Mesenchymal stem cell (in vitro differentiated cells and primary cell): Measurements from ENCODE around the gene HSD3B7.

Experiments used
- DNase-seq: peaks from one replicate; pipeline ENCODE4 v3.0.0-alpha.2; 2013
- H2AFZ ChIP-seq: one replicate; pipeline ENCODE4 v1.6.1; 2013; ENCODE audit warnings: low read depth, mild to moderate bottlenecking, control low read depth, inconsistent platforms, low read length, moderate library complexity
- H2AK5ac ChIP-seq: 2 replicates; pipeline ENCODE4 v1.6.1; 2013; ENCODE audit warnings: low read length, moderate library complexity, mild to moderate bottlenecking, inconsistent platforms; ENCODE audit not compliant: severe bottlenecking
- H2BK120ac ChIP-seq: one replicate; pipeline ENCODE4 v1.6.1; 2013; ENCODE audit warnings: low read depth, mild to moderate bottlenecking, inconsistent platforms, low read length, moderate library complexity
- H2BK12ac ChIP-seq, 2 experiments: one replicate each; pipeline ENCODE4 v1.6.1; 2013; ENCODE audit warnings: inconsistent platforms in 2 of 2, low read length in 2 of 2, mild to moderate bottlenecking in 2 of 2, moderate library complexity in 2 of 2, control low read depth in 1 of 2
- H2BK15ac ChIP-seq: one replicate; pipeline ENCODE4 v1.6.1; 2013; ENCODE audit warnings: mild to moderate bottlenecking, low read depth, inconsistent platforms; ENCODE audit not compliant: poor library complexity, severe bottlenecking
- H2BK5ac ChIP-seq: 2 replicates; pipeline ENCODE4 v1.6.1; 2013; ENCODE audit warnings: low read depth, mild to moderate bottlenecking, low read length, control low read depth, inconsistent platforms; ENCODE audit not compliant: poor library complexity, severe bottlenecking
- H3K14ac ChIP-seq, 2 experiments: one replicate each; pipeline ENCODE4 v1.6.1; 2013; ENCODE audit warnings: inconsistent platforms in 2 of 2, low read length in 2 of 2, control low read depth in 1 of 2, mild to moderate bottlenecking in 1 of 2, moderate library complexity in 1 of 2
- H3K18ac ChIP-seq, 2 experiments: one replicate each; pipeline ENCODE4 v1.6.1; 2013; ENCODE audit warnings: inconsistent platforms in 2 of 2, low read length in 2 of 2, control low read depth in 1 of 2, low read depth in 1 of 2, mild to moderate bottlenecking in 1 of 2
- H3K23ac ChIP-seq, 2 experiments: one replicate each; pipeline ENCODE4 v1.6.1; 2013; ENCODE audit warnings: inconsistent platforms in 2 of 2, low read length in 2 of 2, mild to moderate bottlenecking in 2 of 2, moderate library complexity in 2 of 2, control low read depth in 1 of 2
- H3K27ac ChIP-seq: 2 replicates; pipeline ENCODE4 v1.5.1; 2013; ENCODE audit warnings: mild to moderate bottlenecking, moderate library complexity, low read length, control low read depth, inconsistent platforms; ENCODE audit not compliant: poor library complexity, severe bottlenecking
- H3K27me3 ChIP-seq, 2 experiments: 2 replicates each; pipeline versions ENCODE4 v1.6.1 to v1.7.0; 2013; ENCODE audit warnings: low read length in 2 of 2, mild to moderate bottlenecking in 2 of 2, moderate library complexity in 2 of 2, control low read depth in 1 of 2, inconsistent platforms in 1 of 2; ENCODE audit not compliant: control insufficient read depth in 1 of 2, insufficient read depth in 1 of 2
- H3K36me3 ChIP-seq, 2 experiments: 2 replicates each; pipeline versions ENCODE4 v1.6.1 to v1.7.0; 2013; ENCODE audit warnings: low read length in 2 of 2, control low read depth in 1 of 2, inconsistent platforms in 1 of 2, low read depth in 1 of 2, mild to moderate bottlenecking in 1 of 2; ENCODE audit not compliant: insufficient read depth in 2 of 2, control insufficient read depth in 1 of 2
- H3K4ac ChIP-seq, 2 experiments: one replicate each; pipeline ENCODE4 v1.6.1; 2013; ENCODE audit warnings: inconsistent platforms in 2 of 2, low read length in 2 of 2, mild to moderate bottlenecking in 2 of 2, moderate library complexity in 2 of 2, control low read depth in 1 of 2, low read depth in 1 of 2
- H3K4me1 ChIP-seq: 2 replicates; pipeline ENCODE4 v1.6.1; 2013; ENCODE audit warnings: low read depth, low read length, control low read depth; ENCODE audit not compliant: control insufficient read depth, insufficient read depth
- H3K4me2 ChIP-seq: 2 replicates; pipeline ENCODE4 v1.6.1; 2013; ENCODE audit warnings: low read length, mild to moderate bottlenecking, inconsistent platforms; ENCODE audit not compliant: poor library complexity, severe bottlenecking
- H3K4me3 ChIP-seq, 2 experiments: 2 replicates each; pipeline versions ENCODE4 v1.5.1 to v1.7.0; 2013; ENCODE audit warnings: low read length in 2 of 2, mild to moderate bottlenecking in 2 of 2, control low read depth in 1 of 2, low read depth in 1 of 2; ENCODE audit not compliant: insufficient read depth in 1 of 2
- H3K79me1 ChIP-seq: replicated peaks from 2 replicates; pipeline ENCODE4 v1.6.1; 2013; ENCODE audit warnings: mild to moderate bottlenecking, control low read depth, low read length, inconsistent platforms; ENCODE audit not compliant: poor library complexity, severe bottlenecking
- H3K9ac ChIP-seq: 2 replicates; pipeline ENCODE4 v1.7.0; 2013; ENCODE audit warnings: mild to moderate bottlenecking, low read length, moderate library complexity
- H3K9me3 ChIP-seq: 2 replicates; pipeline ENCODE4 v1.7.0; 2013; ENCODE audit warnings: mild to moderate bottlenecking, low read length; ENCODE audit not compliant: control insufficient read depth
- H4K8ac ChIP-seq: one replicate; pipeline ENCODE4 v1.6.1; 2013; ENCODE audit warnings: inconsistent platforms, mild to moderate bottlenecking, low read length, moderate library complexity
- H4K91ac ChIP-seq: one replicate; pipeline ENCODE4 v1.6.1; 2013; ENCODE audit warnings: mild to moderate bottlenecking, low read length, inconsistent platforms
- WGBS: methylation state at CpG from one replicate; pipeline ENCODE4 v1.1.7; 2013; ENCODE audit warnings: mixed read lengths; 5-methylcytosine and 5-hydroxymethylcytosine counted together

Gene HSD3B7

DNA sequence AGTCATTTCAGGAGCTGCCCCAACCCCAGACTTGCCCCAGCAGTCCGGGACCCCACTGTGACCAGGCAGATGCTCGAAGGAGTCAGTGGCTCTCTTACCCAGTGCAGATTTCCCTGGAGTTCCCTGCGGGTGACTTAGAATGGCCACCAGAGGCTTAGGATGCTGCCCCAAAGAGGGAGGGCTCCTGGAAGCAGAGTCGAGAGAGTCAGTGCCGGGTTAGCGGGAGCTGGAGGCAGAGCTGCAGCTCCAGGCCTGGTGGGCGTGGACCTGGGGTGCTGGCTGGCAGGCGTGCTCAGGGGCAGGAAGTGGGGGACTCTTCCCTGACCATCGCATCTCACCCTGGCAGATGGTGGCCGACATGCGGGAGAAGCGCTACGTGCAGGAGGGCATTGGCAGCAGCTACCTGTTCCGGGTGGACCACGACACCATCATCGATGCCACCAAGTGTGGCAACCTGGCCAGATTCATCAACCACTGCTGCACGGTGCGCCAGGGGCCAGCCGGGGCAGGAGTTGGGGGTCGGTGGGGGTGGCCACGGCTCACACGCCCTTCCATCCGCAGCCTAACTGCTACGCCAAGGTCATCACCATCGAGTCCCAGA, 1.6 kb upstream of the HSD3B7 start:
- peak overlapping the region in 1 of 2 experiments; percentile 26 for H2BK12ac ChIP-seq
- no peak overlapping the region for H2AK5ac ChIP-seq
- H3K4ac ChIP-seq: no peak overlapping the region
- H3K4me3 ChIP-seq: peak overlapping the region in 1 of 2 experiments; percentile 53
- no peak overlapping the region for H3K27ac ChIP-seq
- peaks cover 22% of the 10 kb centered on the region for H3K4me1 ChIP-seq
- peaks cover 66 to 85% of the 10 kb centered on the region in 2 experiments for H3K36me3 ChIP-seq
- no peak for DNase-seq
- H3K18ac ChIP-seq: no peak overlapping the region
- no peak overlapping the region for H4K91ac ChIP-seq
- H3K14ac ChIP-seq: no peak overlapping the region
- H3K9ac ChIP-seq: peak overlapping the region; percentile 62
- 94% methylated on average over 25 of the region's 25 CpGs for WGBS
- peaks cover 15% of the 10 kb centered on the region for H3K79me1 ChIP-seq
- H2BK120ac ChIP-seq: no peak overlapping the region
- H3K23ac ChIP-seq: no peak overlapping the region
- H4K8ac ChIP-seq: no peak overlapping the region
- H2BK15ac ChIP-seq: no peak overlapping the region
- H3K9me3 ChIP-seq: no peaks in the 10 kb centered on the region
- H2BK5ac ChIP-seq: no peak overlapping the region
- H3K27me3 ChIP-seq: no peaks in the 10 kb centered on the region
- H3K4me2 ChIP-seq: no peak overlapping the region
- H2AFZ ChIP-seq: no peak overlapping the region

DNA sequence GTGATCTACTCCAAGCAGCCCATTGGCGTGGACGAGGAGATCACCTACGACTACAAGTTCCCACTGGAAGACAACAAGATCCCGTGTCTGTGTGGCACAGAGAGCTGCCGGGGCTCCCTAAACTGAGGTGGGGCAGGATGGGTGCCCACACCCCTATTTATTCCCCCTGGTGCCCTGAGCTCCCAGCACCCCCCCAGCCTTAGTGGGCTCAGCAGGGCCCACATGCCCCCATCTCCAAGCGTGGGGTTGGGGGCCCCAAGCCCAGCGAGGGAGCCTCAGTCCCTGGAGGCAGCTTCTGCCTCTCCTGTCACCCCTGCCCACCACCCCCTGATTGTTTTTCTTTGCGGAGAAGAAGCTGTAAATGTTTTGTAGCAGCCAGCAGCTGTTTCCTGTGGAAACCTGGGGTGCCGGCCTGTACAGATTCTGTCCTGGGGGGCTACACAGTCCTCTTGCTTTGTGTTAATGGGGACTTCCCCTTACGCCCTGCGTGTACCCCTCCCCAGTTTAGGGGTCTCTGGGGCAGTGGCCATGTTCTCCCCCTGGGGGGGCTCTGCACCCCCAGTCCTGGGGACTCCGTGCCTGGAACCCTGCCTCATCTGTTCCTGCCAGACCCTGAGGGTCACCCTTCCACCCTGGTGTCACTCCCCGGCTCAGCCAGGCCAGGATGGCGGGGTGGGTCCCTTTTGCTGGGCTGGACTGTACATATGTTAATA, 953 bp upstream of the HSD3B7 start:
- no peak for DNase-seq
- no peak overlapping the region for H3K4me2 ChIP-seq
- H2AK5ac ChIP-seq: no peak overlapping the region
- H3K23ac ChIP-seq: no peak overlapping the region
- H3K27ac ChIP-seq: no peak overlapping the region
- peak overlapping the region; percentile 93 for H3K9ac ChIP-seq
- no peak overlapping the region for H4K91ac ChIP-seq
- H3K4ac ChIP-seq: no peak overlapping the region
- H2AFZ ChIP-seq: no peak overlapping the region
- no peak overlapping the region for H2BK5ac ChIP-seq
- no peak overlapping the region for H3K14ac ChIP-seq
- H3K4me1 ChIP-seq: peaks cover 22% of the 10 kb centered on the region
- H4K8ac ChIP-seq: no peak overlapping the region
- H3K27me3 ChIP-seq: no peaks in the 10 kb centered on the region
- no peaks in the 10 kb centered on the region for H3K9me3 ChIP-seq
- H2BK12ac ChIP-seq: no peak overlapping the region
- no peak overlapping the region for H3K4me3 ChIP-seq
- H3K18ac ChIP-seq: no peak overlapping the region
- 89% methylated on average over 14 of the region's 14 CpGs for WGBS
- H3K36me3 ChIP-seq: peaks cover 67 to 82% of the 10 kb centered on the region in 2 experiments
- no peak overlapping the region for H2BK120ac ChIP-seq
- no peak overlapping the region for H2BK15ac ChIP-seq
- H3K79me1 ChIP-seq: peaks cover 9% of the 10 kb centered on the region

DNA sequence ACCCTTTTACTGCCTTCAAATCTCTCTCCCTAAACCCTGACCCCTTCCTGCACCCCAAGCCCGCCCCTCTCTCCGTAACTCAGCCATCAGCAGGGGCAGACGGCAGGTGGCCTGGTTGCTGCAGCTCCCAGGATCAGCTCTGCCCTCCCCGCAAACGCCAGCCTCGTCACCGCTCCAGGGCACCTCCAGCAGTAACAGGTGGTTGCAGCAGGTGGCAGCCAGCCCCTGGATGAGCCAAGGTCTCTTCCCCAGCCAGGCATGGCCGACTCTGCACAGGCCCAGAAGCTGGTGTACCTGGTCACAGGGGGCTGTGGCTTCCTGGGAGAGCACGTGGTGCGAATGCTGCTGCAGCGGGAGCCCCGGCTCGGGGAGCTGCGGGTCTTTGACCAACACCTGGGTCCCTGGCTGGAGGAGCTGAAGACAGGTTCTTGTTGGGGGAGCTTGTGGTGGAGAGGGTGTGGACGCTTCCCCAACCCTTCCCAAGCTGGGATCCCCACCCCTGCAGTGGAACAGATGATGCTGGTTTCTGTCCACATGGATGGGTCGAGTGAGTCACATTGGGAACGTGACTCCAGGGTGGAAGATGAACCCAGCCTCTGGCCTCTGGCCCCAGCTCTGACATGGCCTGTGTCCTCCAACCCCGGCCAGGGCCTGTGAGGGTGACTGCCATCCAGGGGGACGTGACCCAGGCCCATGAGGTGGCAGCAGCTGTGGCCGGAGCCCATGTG, 558 bp downstream of the HSD3B7 start:
- H3K23ac ChIP-seq: no peak overlapping the region
- H3K27ac ChIP-seq: no peak overlapping the region
- H3K79me1 ChIP-seq: no peaks in the 10 kb centered on the region
- H2BK120ac ChIP-seq: peak overlapping the region; percentile 39
- H3K9ac ChIP-seq: peak overlapping the region; percentile 93
- no peaks in the 10 kb centered on the region for H3K9me3 ChIP-seq
- peak overlapping the region in 1 of 2 experiments; percentile 31 for H3K14ac ChIP-seq
- peak overlapping the region; percentile 43 to 49 for H3K4ac ChIP-seq
- H4K8ac ChIP-seq: peak overlapping the region; percentile 91
- WGBS: 87% methylated on average over 19 of the region's 20 CpGs
- H2BK12ac ChIP-seq: peak overlapping the region; percentile 1 to 28
- H3K4me1 ChIP-seq: peaks cover 27% of the 10 kb centered on the region
- DNase-seq: peak; percentile 13
- no peak overlapping the region for H2AFZ ChIP-seq
- H3K4me3 ChIP-seq: peak overlapping the region; percentile 43 to 92
- H2BK5ac ChIP-seq: no peak overlapping the region
- H4K91ac ChIP-seq: peak overlapping the region; percentile 58
- peak overlapping the region; percentile 75 for H3K4me2 ChIP-seq
- H3K18ac ChIP-seq: peak overlapping the region; percentile 61 to 76
- H2BK15ac ChIP-seq: peak overlapping the region; percentile 90
- peaks cover 56 to 75% of the 10 kb centered on the region in 2 experiments for H3K36me3 ChIP-seq
- no peak overlapping the region for H2AK5ac ChIP-seq
- no peaks in the 10 kb centered on the region for H3K27me3 ChIP-seq
